Measurements from ENCODE around the gene AIRE.

Gene AIRE

GRCh38 chr21:44329971-44330681 lies 44.5 kb downstream of the AIRE start:
- Histone ChIP-seq H3K9me3 (ENCODE audit: control insufficient read depth, low read length) (no peaks in the 10 kb centered on the region), H3K27me3 (replicated peaks; ENCODE audit: control insufficient read depth, insufficient read depth, low read length) (no peaks in the 10 kb centered on the region), H3K36me3 (ENCODE audit: control insufficient read depth, insufficient read depth, low read length, severe bottlenecking) (peaks cover 4% of the 10 kb centered on the region), H3K9ac (ENCODE audit: low read length) (no peak overlapping the region), H3K4me1 (ENCODE audit: control insufficient read depth, insufficient read depth, low read length) (no peaks in the 10 kb centered on the region), H3K4me3 (ENCODE audit: low read length) (no peak overlapping the region)
- DNase-seq (ENCODE audit: low read depth), result no peak

DNA sequence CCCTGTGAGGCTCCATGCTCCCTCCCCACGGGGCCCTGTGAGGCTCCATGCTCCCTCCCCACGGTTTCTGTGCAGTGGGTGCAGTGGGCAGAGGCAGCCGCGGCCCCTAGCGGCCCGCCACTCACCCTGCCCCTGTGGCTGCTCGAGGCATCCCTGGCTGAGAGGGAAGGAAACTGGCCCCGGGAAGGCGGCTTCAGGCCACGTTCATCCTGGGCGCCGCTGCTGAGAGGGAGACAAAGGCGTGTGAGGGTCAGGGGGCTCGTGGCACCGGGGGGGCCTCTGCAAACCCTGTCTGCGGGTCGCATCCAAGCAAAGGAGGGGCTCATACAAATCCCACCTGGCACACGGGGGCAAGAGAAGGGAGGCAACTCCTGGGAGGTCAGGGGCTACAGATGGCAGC lies 45.0 kb downstream of the AIRE start:
- Histone ChIP-seq H3K36me3 (ENCODE audit: control insufficient read depth, insufficient read depth, low read length, severe bottlenecking) (peaks cover 8% of the 10 kb centered on the region), H3K9ac (ENCODE audit: low read length) (no peak overlapping the region), H3K4me1 (ENCODE audit: control insufficient read depth, insufficient read depth, low read length) (no peaks in the 10 kb centered on the region), H3K27me3 (replicated peaks; ENCODE audit: control insufficient read depth, insufficient read depth, low read length) (no peaks in the 10 kb centered on the region), H3K4me3 (ENCODE audit: low read length) (no peak overlapping the region), H3K9me3 (ENCODE audit: control insufficient read depth, low read length) (no peaks in the 10 kb centered on the region)
- no peak for DNase-seq (ENCODE audit: low read depth)

GRCh38 chr21:44331209-44331608 lies 45.5 kb downstream of the AIRE start:
- Histone ChIP-seq H3K4me3 (ENCODE audit: low read length) (no peak overlapping the region), H3K4me1 (ENCODE audit: control insufficient read depth, insufficient read depth, low read length) (no peaks in the 10 kb centered on the region), H3K9me3 (ENCODE audit: control insufficient read depth, low read length) (no peaks in the 10 kb centered on the region), H3K27me3 (replicated peaks; ENCODE audit: control insufficient read depth, insufficient read depth, low read length) (no peaks in the 10 kb centered on the region), H3K36me3 (ENCODE audit: control insufficient read depth, insufficient read depth, low read length, severe bottlenecking) (peaks cover 11% of the 10 kb centered on the region), H3K9ac (ENCODE audit: low read length) (no peak overlapping the region)
- no peak for DNase-seq (ENCODE audit: low read depth)

DNA sequence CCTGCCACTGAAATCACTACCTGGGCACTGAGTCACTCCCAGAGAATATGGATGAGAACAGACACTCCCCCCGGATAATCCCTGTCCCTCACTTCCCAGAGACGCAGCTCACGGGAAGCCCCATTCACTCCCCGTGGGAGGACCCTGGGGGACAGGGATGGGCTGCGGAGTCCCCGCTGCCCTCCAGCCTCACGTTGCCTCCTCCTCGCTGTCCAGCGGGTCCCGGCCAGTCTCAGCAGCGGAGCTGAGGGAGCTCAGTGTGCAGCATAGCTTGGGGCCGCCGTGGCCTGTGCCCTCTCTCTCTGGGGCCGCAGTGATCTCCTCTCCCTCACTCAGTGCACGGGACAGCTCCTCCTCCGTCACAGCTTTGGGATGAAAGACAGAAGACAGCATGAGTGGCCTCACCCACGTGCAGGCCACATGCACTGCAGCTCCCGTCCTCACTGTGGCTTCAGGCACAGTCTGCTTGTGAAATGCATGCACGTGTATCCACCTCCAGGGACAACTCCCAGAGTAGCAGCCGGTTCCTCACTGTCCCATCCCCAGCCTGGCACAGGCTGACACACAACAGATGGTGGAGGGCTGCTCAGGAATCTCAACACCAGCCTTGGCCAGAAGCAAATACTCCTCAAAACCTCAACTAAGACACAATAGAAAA lies 46.1 kb downstream of the AIRE start:
- DNase-seq (ENCODE audit: low read depth), result no peak
- Histone ChIP-seq H3K36me3 (ENCODE audit: control insufficient read depth, insufficient read depth, low read length, severe bottlenecking) (peaks cover 16% of the 10 kb centered on the region), H3K9ac (ENCODE audit: low read length) (no peak overlapping the region), H3K27me3 (replicated peaks; ENCODE audit: control insufficient read depth, insufficient read depth, low read length) (no peaks in the 10 kb centered on the region), H3K9me3 (ENCODE audit: control insufficient read depth, low read length) (no peaks in the 10 kb centered on the region), H3K4me1 (ENCODE audit: control insufficient read depth, insufficient read depth, low read length) (no peaks in the 10 kb centered on the region), H3K4me3 (ENCODE audit: low read length) (no peak overlapping the region)

GRCh38 chr21:44332383-44332782 lies 46.7 kb downstream of the AIRE start:
- Histone ChIP-seq H3K9me3 (ENCODE audit: control insufficient read depth, low read length) (no peaks in the 10 kb centered on the region), H3K27me3 (replicated peaks; ENCODE audit: control insufficient read depth, insufficient read depth, low read length) (no peaks in the 10 kb centered on the region), H3K4me1 (ENCODE audit: control insufficient read depth, insufficient read depth, low read length) (peaks cover 4% of the 10 kb centered on the region), H3K4me3 (ENCODE audit: low read length) (no peak overlapping the region), H3K9ac (ENCODE audit: low read length) (no peak overlapping the region), H3K36me3 (ENCODE audit: control insufficient read depth, insufficient read depth, low read length, severe bottlenecking) (peaks cover 16% of the 10 kb centered on the region)
- no peak for DNase-seq (ENCODE audit: low read depth)

- no peak for DNase-seq (ENCODE audit: low read depth)
- H3K36me3 ChIP-seq (ENCODE audit: control insufficient read depth, insufficient read depth, low read length, severe bottlenecking), result peaks cover 16% of the 10 kb centered on the region
- H3K4me1 ChIP-seq (ENCODE audit: control insufficient read depth, insufficient read depth, low read length), result peaks cover 10% of the 10 kb centered on the region
- no peaks in the 10 kb centered on the region for H3K27me3 ChIP-seq (replicated peaks; ENCODE audit: control insufficient read depth, insufficient read depth, low read length)
- H3K4me3 ChIP-seq (ENCODE audit: low read length), result no peak overlapping the region
- H3K9ac ChIP-seq (ENCODE audit: low read length), result no peak overlapping the region
- H3K9me3 ChIP-seq (ENCODE audit: control insufficient read depth, low read length), result no peaks in the 10 kb centered on the region
Measured at GRCh38 chr21:44332965-44333364, 47.3 kb downstream of the AIRE start.

GRCh38 chr21:44333509-44334328 lies 48.0 kb downstream of the AIRE start:
- Histone ChIP-seq H3K27me3 (replicated peaks; ENCODE audit: control insufficient read depth, insufficient read depth, low read length) (no peaks in the 10 kb centered on the region), H3K9ac (ENCODE audit: low read length) (no peak overlapping the region), H3K4me1 (ENCODE audit: control insufficient read depth, insufficient read depth, low read length) (peaks cover 15% of the 10 kb centered on the region), H3K36me3 (ENCODE audit: control insufficient read depth, insufficient read depth, low read length, severe bottlenecking) (peaks cover 16% of the 10 kb centered on the region), H3K4me3 (ENCODE audit: low read length) (no peak overlapping the region), H3K9me3 (ENCODE audit: control insufficient read depth, low read length) (no peaks in the 10 kb centered on the region)
- no peak for DNase-seq (ENCODE audit: low read depth)

- Histone ChIP-seq H3K27me3 (replicated peaks; ENCODE audit: control insufficient read depth, insufficient read depth, low read length) (no peaks in the 10 kb centered on the region), H3K36me3 (ENCODE audit: control insufficient read depth, insufficient read depth, low read length, severe bottlenecking) (peaks cover 16% of the 10 kb centered on the region), H3K9me3 (ENCODE audit: control insufficient read depth, low read length) (no peaks in the 10 kb centered on the region), H3K9ac (ENCODE audit: low read length) (no peak overlapping the region), H3K4me1 (ENCODE audit: control insufficient read depth, insufficient read depth, low read length) (peaks cover 15% of the 10 kb centered on the region), H3K4me3 (ENCODE audit: low read length) (no peak overlapping the region)
- no peak for DNase-seq (ENCODE audit: low read depth)
Measured at GRCh38 chr21:44334329-44335030, 48.8 kb downstream of the AIRE start.

DNA sequence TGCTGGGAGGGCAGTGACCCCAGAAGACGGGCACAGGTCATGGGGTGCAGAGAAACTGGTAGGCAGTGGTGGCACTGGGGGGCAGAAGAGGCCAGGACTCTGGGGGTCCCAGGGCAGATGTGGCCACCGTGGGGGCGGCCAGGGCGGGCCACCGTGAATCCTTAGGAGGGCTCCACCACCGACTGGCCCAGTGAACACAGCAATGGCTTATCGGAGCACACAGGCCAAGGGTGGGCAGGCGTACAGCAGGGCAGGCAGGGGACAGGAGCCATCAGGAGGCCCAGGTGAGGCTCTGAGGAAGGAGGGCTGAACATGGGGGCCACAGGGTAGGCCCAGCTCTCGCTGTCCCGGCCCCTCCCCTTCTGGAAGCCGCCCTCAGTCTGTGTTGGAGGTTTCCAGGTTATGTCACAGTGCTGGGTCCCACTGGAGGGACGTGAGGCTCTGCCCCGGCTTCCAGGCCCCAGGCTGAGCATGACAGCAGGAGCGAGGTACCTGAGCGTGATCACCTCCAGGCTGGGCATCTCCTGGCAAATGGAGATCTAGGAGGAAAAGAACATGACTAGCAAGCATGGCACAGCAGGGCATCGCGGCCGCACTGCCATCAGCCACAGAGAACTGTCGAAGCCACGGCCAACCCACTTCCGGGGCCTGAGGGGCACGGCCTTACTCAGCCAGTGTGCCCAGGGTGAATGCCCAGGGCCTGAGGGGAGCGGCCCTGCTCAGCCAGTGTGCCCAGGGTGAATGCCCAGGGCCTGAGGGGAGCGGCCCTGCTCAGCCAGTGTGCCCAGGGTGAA lies 49.8 kb downstream of the AIRE start:
- no peak for DNase-seq (ENCODE audit: low read depth)
- Histone ChIP-seq H3K36me3 (ENCODE audit: control insufficient read depth, insufficient read depth, low read length, severe bottlenecking) (peaks cover 16% of the 10 kb centered on the region), H3K9me3 (ENCODE audit: control insufficient read depth, low read length) (no peaks in the 10 kb centered on the region), H3K27me3 (replicated peaks; ENCODE audit: control insufficient read depth, insufficient read depth, low read length) (no peaks in the 10 kb centered on the region), H3K4me3 (ENCODE audit: low read length) (no peak overlapping the region), H3K4me1 (ENCODE audit: control insufficient read depth, insufficient read depth, low read length) (peaks cover 23% of the 10 kb centered on the region), H3K9ac (ENCODE audit: low read length) (no peak overlapping the region)

DNA sequence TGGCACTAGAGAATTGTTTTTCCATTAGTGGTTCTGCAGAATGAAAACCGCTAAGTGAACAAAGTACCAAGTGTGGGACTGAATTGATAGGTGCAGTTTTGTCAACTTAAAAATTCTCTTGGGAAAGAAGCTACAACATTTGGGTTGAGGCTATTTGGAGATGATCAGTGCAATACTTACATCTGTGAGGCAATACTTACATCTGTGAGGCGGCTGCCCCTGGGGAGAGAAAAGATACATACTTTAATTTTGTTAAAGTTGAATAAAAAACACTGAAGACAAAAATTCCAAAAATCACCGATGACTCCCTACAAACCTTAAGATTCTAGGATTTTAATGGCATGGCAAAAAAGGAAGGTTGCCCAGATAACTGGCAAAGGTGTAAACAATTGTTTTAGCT lies 51.8 kb downstream of the AIRE start:
- Histone ChIP-seq H3K9me3 (ENCODE audit: control insufficient read depth, low read length) (no peaks in the 10 kb centered on the region), H3K27me3 (replicated peaks; ENCODE audit: control insufficient read depth, insufficient read depth, low read length) (no peaks in the 10 kb centered on the region), H3K4me1 (ENCODE audit: control insufficient read depth, insufficient read depth, low read length) (peaks cover 23% of the 10 kb centered on the region), H3K4me3 (ENCODE audit: low read length) (peak overlapping the region; percentile 79), H3K36me3 (ENCODE audit: control insufficient read depth, insufficient read depth, low read length, severe bottlenecking) (peaks cover 16% of the 10 kb centered on the region), H3K9ac (ENCODE audit: low read length) (peak overlapping the region; percentile 81)
- DNase-seq (ENCODE audit: low read depth), result peak; percentile 42
